Measurements from ENCODE around the gene RPS29. TPM values are rescaled to one million over a fixed set of nuclear protein-coding genes. Genes with fewer than 3 reads are reported as not detected.

RPS29 gene
- total and polyA plus RNA-seq, 2 of the 13 experiments (the other 11 are each of a cell fraction or from before 2014, with no cell fraction given) = 4,303 to 8,215 TPM

GRCh38 chr14:49585803-49586672, at the start of gene RPS29 (continued):
- no peak for TF ChIP-seq ZNF496 (CRISPR knock-in tag; IDR thresholded peaks at IDR 0.05; ENCODE audit: insufficient replicate concordance)
- TF ChIP-seq, protein P1, sequence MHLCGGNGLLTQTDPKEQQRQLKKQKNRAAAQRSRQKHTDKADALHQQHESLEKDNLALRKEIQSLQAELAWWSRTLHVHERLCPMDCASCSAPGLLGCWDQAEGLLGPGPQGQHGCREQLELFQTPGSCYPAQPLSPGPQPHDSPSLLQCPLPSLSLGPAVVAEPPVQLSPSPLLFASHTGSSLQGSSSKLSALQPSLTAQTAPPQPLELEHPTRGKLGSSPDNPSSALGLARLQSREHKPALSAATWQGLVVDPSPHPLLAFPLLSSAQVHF (CRISPR knock-in tag; IDR thresholded peaks at IDR 0.05) = no peak
- no peak for TF ChIP-seq SMARCC2 (IDR thresholded peaks at IDR 0.05)
- TF ChIP-seq KDM5A (IDR thresholded peaks at IDR 0.05; ENCODE audit: borderline replicate concordance, low read length) = peak; percentile 78; the same call in 1 of the 2 replicates
- TF ChIP-seq ZNF142 (CRISPR knock-in tag; IDR thresholded peaks at IDR 0.05) = peak; percentile 63; the same call in 1 of the 2 replicates
- no peak for TF ChIP-seq SP1 (IDR thresholded peaks at IDR 0.05)
- TF ChIP-seq SP1 (CRISPR knock-in tag; IDR thresholded peaks at IDR 0.05) = peak; percentile 57; the same call in 1 of the 2 replicates
- 0 out of 2 replicates have a peak, but pooled peaks have one; percentile 54 for TF ChIP-seq ZNF274 (CRISPR knock-in tag; IDR thresholded peaks at IDR 0.05)
- no peak for TF ChIP-seq HBP1 (CRISPR knock-in tag; IDR thresholded peaks at IDR 0.05; ENCODE audit: low read depth)
- peak; percentile 76; the same call in 1 of the 2 replicates for TF ChIP-seq RCOR2 (CRISPR knock-in tag; IDR thresholded peaks at IDR 0.05)
- peak; percentile 9; the same call in 1 of the 2 replicates for TF ChIP-seq MIXL1 (CRISPR knock-in tag; IDR thresholded peaks at IDR 0.05)
- TF ChIP-seq, protein P2, sequence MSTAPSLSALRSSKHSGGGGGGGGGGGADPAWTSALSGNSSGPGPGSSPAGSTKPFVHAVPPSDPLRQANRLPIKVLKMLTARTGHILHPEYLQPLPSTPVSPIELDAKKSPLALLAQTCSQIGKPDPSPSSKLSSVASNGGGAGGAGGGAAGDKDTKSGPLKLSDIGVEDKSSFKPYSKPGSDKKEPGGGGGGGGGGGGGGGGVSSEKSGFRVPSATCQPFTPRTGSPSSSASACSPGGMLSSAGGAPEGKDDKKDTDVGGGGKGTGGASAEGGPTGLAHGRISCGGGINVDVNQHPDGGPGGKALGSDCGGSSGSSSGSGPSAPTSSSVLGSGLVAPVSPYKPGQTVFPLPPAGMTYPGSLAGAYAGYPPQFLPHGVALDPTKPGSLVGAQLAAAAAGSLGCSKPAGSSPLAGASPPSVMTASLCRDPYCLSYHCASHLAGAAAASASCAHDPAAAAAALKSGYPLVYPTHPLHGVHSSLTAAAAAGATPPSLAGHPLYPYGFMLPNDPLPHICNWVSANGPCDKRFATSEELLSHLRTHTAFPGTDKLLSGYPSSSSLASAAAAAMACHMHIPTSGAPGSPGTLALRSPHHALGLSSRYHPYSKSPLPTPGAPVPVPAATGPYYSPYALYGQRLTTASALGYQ (CRISPR knock-in tag; IDR thresholded peaks at IDR 0.05) = 0 out of 2 replicates have a peak, but pooled peaks have one; percentile 29
- peak; percentile 40 for TF ChIP-seq SUZ12 (IDR thresholded peaks at IDR 0.05; ENCODE audit: low read depth, low read length)
- no peak for TF ChIP-seq ZNF550 (CRISPR knock-in tag; IDR thresholded peaks at IDR 0.05; ENCODE audit: borderline replicate concordance)
- TF ChIP-seq E2F2 (CRISPR knock-in tag; IDR thresholded peaks at IDR 0.05; ENCODE audit: borderline replicate concordance) = no peak
- no peak for TF ChIP-seq GATA4 (IDR thresholded peaks at IDR 0.05; ENCODE audit: borderline replicate concordance, low read depth)
- TF ChIP-seq HOXA5 (CRISPR knock-in tag; IDR thresholded peaks at IDR 0.05) = peak; percentile 51; the same call in 1 of the 2 replicates
- TF ChIP-seq REPIN1 (CRISPR knock-in tag; IDR thresholded peaks at IDR 0.05; ENCODE audit: borderline replicate concordance, low read depth) = peak; percentile 85
